Daoy (cell line): Measurements from ENCODE around the gene ZNF484. TPM values are rescaled to one million over a fixed set of nuclear protein-coding genes. Genes with fewer than 3 reads are reported as not detected.
"Not testable (repeated sequence)": the region's sequence is repeated elsewhere in the genome, so short reads cannot be mapped to it uniquely, and the experiment has no call there.

Experiments
- DNase-seq: peaks from one replicate; pipeline ENCODE4 v3.0.0-alpha.2; 2015; ENCODE audit warnings: low read depth
- total RNA-seq: library from RNA; depleted of rRNA; stranded (reverse); fragments of >200 nt; shearing (Covaris generic); gene quantifications from 2 replicates; pipeline ENCODE4 v1.2.3, GENCODE V29; 2014

The ZNF484 gene
- total RNA-seq, 1 experiment from 2014 or later = 10.0 TPM

GRCh38 chr9:92860867-92861266 lies 17.0 kb downstream of the ZNF484 start:
- DNase-seq = no peak

- DNase-seq = no peak
These were observed 20.6 kb downstream of the ZNF484 start for GRCh38 chr9:92857236-92857635.

- no peak for DNase-seq
These were observed 24.1 kb downstream of the ZNF484 start for GRCh38 chr9:92853716-92854115.

- no peak for DNase-seq
These were observed 26.9 kb downstream of the ZNF484 start for GRCh38 chr9:92850898-92851297.

- DNase-seq = not testable (repeated sequence)
These were observed 29.1 kb downstream of the ZNF484 start for GRCh38 chr9:92848740-92849139.

- DNase-seq = no peak
These were observed 31.1 kb downstream of the ZNF484 start for GRCh38 chr9:92846662-92847145.

- not testable (repeated sequence) for DNase-seq
These were observed 39.4 kb downstream of the ZNF484 start for GRCh38 chr9:92838411-92838810.

GRCh38 chr9:92837191-92837590 lies 40.6 kb downstream of the ZNF484 start:
- DNase-seq = no peak

GRCh38 chr9:92829420-92829819 lies 48.4 kb downstream of the ZNF484 start:
- DNase-seq = no peak

- not testable (repeated sequence) for DNase-seq
These were observed 52.8 kb downstream of the ZNF484 start for GRCh38 chr9:92825065-92825464.

GRCh38 chr9:92820964-92821363 lies 56.9 kb downstream of the ZNF484 start:
- no peak for DNase-seq

GRCh38 chr9:92819898-92820297 lies 57.9 kb downstream of the ZNF484 start:
- not testable (repeated sequence) for DNase-seq

GRCh38 chr9:92809629-92810326 lies 68.1 kb downstream of the ZNF484 start:
- DNase-seq = not testable (repeated sequence)

- DNase-seq = peak; percentile 80
These were observed 68.9 kb downstream of the ZNF484 start for GRCh38 chr9:92808726-92809451.

GRCh38 chr9:92807757-92808725 lies 69.8 kb downstream of the ZNF484 start:
- peak; percentile 15 for DNase-seq

- no peak for DNase-seq
These were observed 70.6 kb downstream of the ZNF484 start for GRCh38 chr9:92807031-92807756.

- DNase-seq = no peak
These were observed 73.1 kb downstream of the ZNF484 start for GRCh38 chr9:92804727-92805126.

- DNase-seq = no peak
These were observed 79.5 kb downstream of the ZNF484 start for GRCh38 chr9:92798358-92798757.

GRCh38 chr9:92796337-92796804 lies 81.5 kb downstream of the ZNF484 start:
- DNase-seq = not testable (repeated sequence)

GRCh38 chr9:92795598-92796336 lies 82.1 kb downstream of the ZNF484 start:
- no peak for DNase-seq
